Transverse colon (tissue), 3 donors: ENCODE data around the gene TEAD4.

ENCODE experiments used
- CTCF ChIP-seq, 5 experiments: fragments of 200-600 bp in 3 of 5; fragments of 450-650 bp in 2 of 5; sonication (generic) in 3 of 5; IDR thresholded peaks; 1 replicate in 2 of 5; 2 replicates in 3 of 5; pipeline ENCODE4 v1.5.1; 2016 to 2017; ENCODE audit warnings: antibody characterized with exemption in 5 of 5, inconsistent platforms in 3 of 5, mild to moderate bottlenecking in 2 of 5, moderate library complexity in 1 of 5
- EP300 ChIP-seq: sonication (generic); formaldehyde crosslinking; IDR thresholded peaks from one replicate; pipeline ENCODE4 v1.6.1; 2017; ENCODE audit warnings: antibody characterized with exemption, low read depth
- POLR2A ChIP-seq: fragments of 450-650 bp; IDR thresholded peaks from one replicate; pipeline ENCODE4 v1.6.1; 2016; ENCODE audit warnings: antibody characterized with exemption, mild to moderate bottlenecking, moderate library complexity

- TF ChIP-seq CTCF (IDR thresholded peaks at IDR 0.05) = no peak
- no peak for TF ChIP-seq POLR2A
- no peak for TF ChIP-seq EP300
These were observed 51.2 kb downstream of the TEAD4 start for GRCh38 chr12:3010214-3010930.
